ENCODE data around the gene TRIM63. TPM values are rescaled to one million over a fixed set of nuclear protein-coding genes. Genes with fewer than 3 reads are reported as not detected.

The TRIM63 gene
- total RNA-seq, 1 experiment from 2014 or later, result not detected

- H3K4me3 ChIP-seq (ENCODE audit: low read depth in 2 of 2, low read length in 2 of 2), result peak overlapping the region; percentile 93 to 96
- TF ChIP-seq CTCF (IDR thresholded peaks at IDR 0.05) (peak; percentile 98), TCF7L2 (IDR thresholded peaks at IDR 0.05; ENCODE audit: low read depth, low read length) (no peak)
- peaks cover 14% of the 10 kb centered on the region for H3K4me1 ChIP-seq (ENCODE audit: control insufficient read depth, insufficient read depth, low read length)
- H3K27me3 ChIP-seq (ENCODE audit: control insufficient read depth, insufficient read depth, low read length), result no peaks in the 10 kb centered on the region
- DNase-seq (ENCODE audit: low read depth, low spot score), result peak; percentile 28
- peak; percentile 91 for ATAC-seq
- ChIA-PET CTCF (interaction anchor here (0.6 to 2.5 kb wide), 6 partner anchors 9 to 221 kb away, joined by 3 to 17 read pairs (median 4); partner anchors contain the start of gene CEP85), POLR2A (no interaction called here)
- peak overlapping the region; percentile 71 for H3K27ac ChIP-seq (ENCODE audit: low read length)
- peaks cover 2% of the 10 kb centered on the region; the same call in 1 of the 2 replicates for H3K36me3 ChIP-seq (ENCODE audit: control insufficient read depth, insufficient read depth, low read length)
- no peaks in the 10 kb centered on the region for H3K9me3 ChIP-seq (ENCODE audit: control insufficient read depth, insufficient read depth, low read depth, low read length)
- intact Hi-C loops (cut with micrococcal nuclease; ENCODE audit: unreplicated experiment), result loop anchor here (5.0 to 10.0 kb wide), 3 partner anchors 59 to 111 kb away; partner anchors contain the start of gene PDIK1L
- BruUV-seq (replicated peaks), result no TSS peak
- in situ Hi-C loops (cut with HindIII; ENCODE audit: low pct_unique_long_range_greater_than_20kb, low sequenced_read_pairs), result no loop called here
Observed at GRCh38 chr1:26035959-26036755, 31.3 kb downstream of the TRIM63 start.

- ChIA-PET CTCF (interaction anchor here (0.6 to 2.5 kb wide), 3 partner anchors 10 to 110 kb away, joined by 3 to 17 read pairs (median 3); no protein-coding TSS in a partner anchor), POLR2A (no interaction called here)
- TF ChIP-seq REST (IDR thresholded peaks at IDR 0.05; ENCODE audit: insufficient read depth in 1 of 2, low read depth in 2 of 2, low read length in 1 of 2) (0 out of 4 replicates have a peak, but pooled peaks of 1 of the 2 experiments have one; percentile 4), TCF7L2 (IDR thresholded peaks at IDR 0.05; ENCODE audit: low read depth, low read length) (no peak)
- Histone ChIP-seq H3K27me3 (ENCODE audit: control insufficient read depth, insufficient read depth, low read length) (no peaks in the 10 kb centered on the region), H3K27ac (ENCODE audit: low read length) (peak overlapping the region; percentile 71), H3K4me1 (ENCODE audit: control insufficient read depth, insufficient read depth, low read length) (peaks cover 14% of the 10 kb centered on the region), H3K36me3 (ENCODE audit: control insufficient read depth, insufficient read depth, low read length) (peaks cover 2% of the 10 kb centered on the region; the same call in 1 of the 2 replicates), H3K4me3 (ENCODE audit: low read depth in 2 of 2, low read length in 2 of 2) (peak overlapping the region; percentile 93 to 96), H3K9me3 (ENCODE audit: control insufficient read depth, insufficient read depth, low read depth, low read length) (no peaks in the 10 kb centered on the region)
- ATAC-seq (peak; percentile 95), DNase-seq (ENCODE audit: low read depth, low spot score) (peak; percentile 55)
- in situ Hi-C loops (cut with HindIII; ENCODE audit: low pct_unique_long_range_greater_than_20kb, low sequenced_read_pairs) (no loop called here), intact Hi-C loops (cut with micrococcal nuclease; ENCODE audit: unreplicated experiment) (loop anchor here (5.0 to 10.0 kb wide), 3 partner anchors 59 to 112 kb away; partner anchors contain the start of gene PDIK1L)
- BruUV-seq (replicated peaks), result no TSS peak
Observed at GRCh38 chr1:26035203-26035958, 32.0 kb downstream of the TRIM63 start.

Data from Panc1 (cell line).